OCI-LY7 (cell line): Measurements from ENCODE around the gene CGA.

Source experiments
- CTCF ChIP-seq: fragments of 200-600 bp; sonication (generic); conservative IDR thresholded peaks from 2 replicates; pipeline ENCODE4 v1.5.1; 2014; ENCODE audit warnings: mild to moderate bottlenecking, antibody characterized with exemption, low read length, moderate library complexity, mixed read lengths
- EZH2phosphoT487 ChIP-seq: fragments of 200-600 bp; sonication (generic); IDR thresholded peaks from 2 replicates; pipeline ENCODE4 v1.6.1; 2018; ENCODE audit warnings: low read depth, borderline replicate concordance, mild to moderate bottlenecking, mixed run types, antibody characterized with exemption, low read length, moderate library complexity, mixed read lengths

DNA sequence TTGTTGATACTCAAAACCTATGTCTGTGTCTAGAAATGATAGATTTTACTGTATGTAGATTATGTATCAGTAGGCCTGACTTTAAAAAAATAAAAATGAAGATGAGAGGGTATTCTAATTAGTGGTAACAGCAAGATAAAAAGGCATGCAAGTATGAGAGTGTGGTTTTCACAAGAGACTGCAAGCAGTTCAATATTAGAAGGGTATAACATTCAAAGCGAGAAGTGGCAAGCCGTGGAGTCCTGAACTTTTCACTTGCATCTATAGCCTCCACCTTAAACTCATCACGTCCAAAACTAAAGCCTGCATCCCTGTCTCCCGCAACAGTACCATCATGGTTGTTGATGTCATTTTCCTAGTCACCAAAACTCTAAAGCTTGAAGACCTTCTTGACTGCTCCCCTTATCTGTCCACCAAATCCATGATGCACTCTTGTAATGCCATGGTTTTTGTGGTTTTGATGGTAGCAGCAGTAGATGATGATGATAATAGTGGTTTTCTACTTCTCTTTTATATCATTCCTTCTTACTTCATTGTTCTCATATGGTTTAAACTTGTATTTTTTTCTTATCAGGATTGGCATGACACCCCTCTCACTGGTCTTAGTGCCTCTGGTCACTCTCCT is 9.2 kb upstream of the CGA start:
- TF ChIP-seq CTCF (no peak), EZH2phosphoT487 (no peak)
